Measurements from ENCODE around the gene EGFR. TPM values are rescaled to one million over a fixed set of nuclear protein-coding genes. Genes with fewer than 3 reads are reported as not detected.

Gene EGFR
- total and polyA plus RNA-seq, 2 donors (not counting 3 experiments of a cell fraction or from before 2014, with no cell fraction given), result 1.5 to 4.1 TPM

- Histone ChIP-seq H2AFZ (ENCODE audit: low read depth, low read length) (no peak overlapping the region), H3K27me3 (ENCODE audit: control insufficient read depth in 2 of 2, insufficient read depth in 2 of 2, low read length in 2 of 2) (peaks cover 0 to 10% of the 10 kb centered on the region in 2 experiments), H3K36me3 (ENCODE audit: control insufficient read depth in 2 of 2, extremely low read depth in 1 of 2, insufficient read depth in 2 of 2, low read length in 2 of 2) (no peaks in the 10 kb centered on the region), H3K4me1 (ENCODE audit: control insufficient read depth, extremely low read depth, insufficient read depth, low read length) (no peaks in the 10 kb centered on the region), H3K9me3 (replicated peaks; ENCODE audit: control insufficient read depth, insufficient read depth, low read length) (no peaks in the 10 kb centered on the region), H4K20me1 (replicated peaks; ENCODE audit: control insufficient read depth, extremely low read depth, insufficient read depth, low read length) (no peaks in the 10 kb centered on the region), H3K9me1 (replicated peaks; ENCODE audit: control insufficient read depth, extremely low read depth, insufficient read depth, low read length) (no peaks in the 10 kb centered on the region), H3K79me2 (ENCODE audit: control insufficient read depth, insufficient read depth, low read length) (no peaks in the 10 kb centered on the region), H3K4me3 (replicated peaks in 1 of 3; ENCODE audit: insufficient read depth in 1 of 3, low read depth in 1 of 3, low read length in 3 of 3) (no peak overlapping the region), H3K27ac (ENCODE audit: insufficient read depth, low read depth, low read length) (no peak overlapping the region), H3K9ac (replicated peaks; ENCODE audit: extremely low read depth, insufficient read depth, low read length) (no peak overlapping the region), H3K4me2 (ENCODE audit: insufficient read depth, low read length) (no peak overlapping the region)
- dilution Hi-C loops (cut with MboI; ENCODE audit: extremely low pct_ligation_motif_present, low sequenced_read_pairs), result no loop called here
- FAIRE-seq (no peak), DNase-seq (ENCODE audit: low read depth, low spot score) (no peak)
- TF ChIP-seq POLR2AphosphoS5 (IDR thresholded peaks at IDR 0.05; ENCODE audit: insufficient read depth, low read depth, low read length) (no peak), MAX (IDR thresholded peaks at IDR 0.05; ENCODE audit: insufficient read depth, insufficient read length) (no peak), JUN (IDR thresholded peaks at IDR 0.05; ENCODE audit: borderline replicate concordance, insufficient read depth, insufficient read length, low read depth) (no peak)
- intact Hi-C loops (cut with micrococcal nuclease), result no loop called here
- CTCF ChIA-PET, result no interaction called here
- no TSS peak for BruUV-seq (replicated peaks)
- POLR2A ChIA-PET, result no interaction called here
Measured at GRCh38 chr7:55120074-55120473, 101.3 kb downstream of the EGFR start.

GRCh38 chr7:55120501-55121198 is 101.8 kb downstream of the EGFR start:
- Histone ChIP-seq H3K9ac (replicated peaks; ENCODE audit: extremely low read depth, insufficient read depth, low read length) (no peak overlapping the region), H3K4me3 (replicated peaks in 1 of 3; ENCODE audit: insufficient read depth in 1 of 3, low read depth in 1 of 3, low read length in 3 of 3) (no peak overlapping the region), H3K27me3 (ENCODE audit: control insufficient read depth in 2 of 2, insufficient read depth in 2 of 2, low read length in 2 of 2) (peaks cover 0 to 14% of the 10 kb centered on the region in 2 experiments), H4K20me1 (replicated peaks; ENCODE audit: control insufficient read depth, extremely low read depth, insufficient read depth, low read length) (no peaks in the 10 kb centered on the region), H3K27ac (ENCODE audit: insufficient read depth, low read depth, low read length) (no peak overlapping the region), H3K4me2 (ENCODE audit: insufficient read depth, low read length) (no peak overlapping the region), H3K9me1 (replicated peaks; ENCODE audit: control insufficient read depth, extremely low read depth, insufficient read depth, low read length) (no peaks in the 10 kb centered on the region), H3K79me2 (ENCODE audit: control insufficient read depth, insufficient read depth, low read length) (no peaks in the 10 kb centered on the region), H3K9me3 (replicated peaks; ENCODE audit: control insufficient read depth, insufficient read depth, low read length) (no peaks in the 10 kb centered on the region), H2AFZ (ENCODE audit: low read depth, low read length) (no peak overlapping the region), H3K4me1 (ENCODE audit: control insufficient read depth, extremely low read depth, insufficient read depth, low read length) (no peaks in the 10 kb centered on the region), H3K36me3 (ENCODE audit: control insufficient read depth in 2 of 2, extremely low read depth in 1 of 2, insufficient read depth in 2 of 2, low read length in 2 of 2) (no peaks in the 10 kb centered on the region)
- intact Hi-C loops (cut with micrococcal nuclease), result no loop called here
- no TSS peak for BruUV-seq (replicated peaks)
- ChIA-PET CTCF (no interaction called here), POLR2A (no interaction called here)
- DNase-seq (ENCODE audit: low read depth, low spot score) (no peak), FAIRE-seq (no peak)
- TF ChIP-seq GATA2 (IDR thresholded peaks at IDR 0.05; ENCODE audit: insufficient read depth, insufficient read length, low read depth, low read length) (no peak), EZH2 (IDR thresholded peaks at IDR 0.05; ENCODE audit: borderline replicate concordance, low read depth, low read length, severe bottlenecking) (no peak), MAX (IDR thresholded peaks at IDR 0.05; ENCODE audit: insufficient read depth, insufficient read length) (no peak), CTCF (IDR thresholded peaks at IDR 0.05; ENCODE audit: extremely low read depth in 1 of 2, insufficient read depth in 1 of 2, low read depth in 1 of 2, low read length in 2 of 2) (no peak), FOS (IDR thresholded peaks at IDR 0.05; ENCODE audit: borderline replicate concordance, insufficient read depth, low read length) (no peak), MYC (IDR thresholded peaks at IDR 0.05; ENCODE audit: low read depth, low read length) (no peak), JUN (IDR thresholded peaks at IDR 0.05; ENCODE audit: borderline replicate concordance, insufficient read depth, insufficient read length, low read depth) (no peak), POLR2AphosphoS5 (IDR thresholded peaks at IDR 0.05; ENCODE audit: insufficient read depth, low read depth, low read length) (no peak), POLR2A (IDR thresholded peaks at IDR 0.05; ENCODE audit: low read depth, low read length) (no peak)
- dilution Hi-C loops (cut with MboI; ENCODE audit: extremely low pct_ligation_motif_present, low sequenced_read_pairs), result no loop called here

All from endothelial cell of umbilical vein (primary cell).